ENCODE results near the gene HS3ST5. TPM values are rescaled to one million over a fixed set of nuclear protein-coding genes. Genes with fewer than 3 reads are reported as not detected.

The HS3ST5 gene
- total RNA-seq, 1 experiment from 2014 or later, result 14.4 TPM

GRCh38 chr6:114158838-114159694 lies 183.8 kb downstream of the HS3ST5 start:
- peaks cover 0 to 5% (median 0%) of the 10 kb centered on the region in 3 experiments; a peak in 2 of 7 replicates for H3K36me3 Mint-ChIP-seq (ENCODE audit: insufficient read depth in 1 of 3, low read depth in 3 of 3)
- no peak overlapping the region for H3K4ac ChIP-seq (ENCODE audit: low read depth, low read length)
- no CpG with 5 or more reads among the region's 2 CpGs for WGBS (ENCODE audit: extremely low coverage, insufficient read length, low lambda C conversion rate)
- no peaks in the 10 kb centered on the region for H3K23me2 ChIP-seq (ENCODE audit: insufficient read length, low read depth, low read length, poor library complexity, severe bottlenecking)
- no peak overlapping the region for H2BK12ac ChIP-seq (ENCODE audit: insufficient read length, low read depth, low read length)
- H4K8ac ChIP-seq (replicated peaks; ENCODE audit: insufficient read length, low read depth, low read length), result no peak overlapping the region
- H3K27ac ChIP-seq (ENCODE audit: insufficient read length, low read depth, low read length), result no peak overlapping the region
- no peak overlapping the region for H4K91ac ChIP-seq (ENCODE audit: insufficient read length, low read depth, low read length)
- no peak for DNase-seq
- no peaks in the 10 kb centered on the region for H3K79me1 ChIP-seq (ENCODE audit: insufficient read depth, low read depth, low read length, poor library complexity, severe bottlenecking)
- no peaks in the 10 kb centered on the region for H3K27me3 ChIP-seq (ENCODE audit: insufficient read depth, low read length)
- H2AK5ac ChIP-seq (ENCODE audit: insufficient read length, low read length), result no peak overlapping the region
- no peak overlapping the region; a peak in 1 of 7 replicates for H3K27ac Mint-ChIP-seq
- no peaks in the 10 kb centered on the region for H3K27me3 Mint-ChIP-seq (ENCODE audit: low read depth)
- H3T11ph ChIP-seq (ENCODE audit: low read length), result no peak overlapping the region
- no peak overlapping the region for H3K23ac ChIP-seq (ENCODE audit: insufficient read length, low read depth, low read length)
- H3K18ac ChIP-seq (ENCODE audit: insufficient read length, low read depth, low read length), result no peak overlapping the region
- H3K4me3 Mint-ChIP-seq, result no peak overlapping the region
- no peak overlapping the region for H2AFZ ChIP-seq (ENCODE audit: low read length)
- TF ChIP-seq CTCF (conservative IDR thresholded peaks at IDR 0.05), result no peak
- H2BK15ac ChIP-seq (ENCODE audit: low read depth, low read length), result no peak overlapping the region
- peaks cover 3% of the 10 kb centered on the region; the same call in 1 of the 2 replicates for H3K4me1 ChIP-seq (ENCODE audit: insufficient read depth, low read length)
- no peak overlapping the region for H3K9ac ChIP-seq (ENCODE audit: extremely low read depth, insufficient read length, low read length)
- no peaks in the 10 kb centered on the region for H3K79me2 ChIP-seq (ENCODE audit: insufficient read depth, low read length)
- peaks cover 18 to 21% of the 10 kb centered on the region in 2 experiments for H3K4me1 Mint-ChIP-seq
- H2BK20ac ChIP-seq (ENCODE audit: low read depth, low read length, poor library complexity, severe bottlenecking), result no peak overlapping the region
- H4K5ac ChIP-seq (ENCODE audit: insufficient read length, low read depth, low read length), result no peak overlapping the region
- no peak overlapping the region for H3K4me2 ChIP-seq (ENCODE audit: insufficient read depth, insufficient read length, low read length)
- H3K56ac ChIP-seq (ENCODE audit: insufficient read length, low read depth, low read length), result no peak overlapping the region
- H4K20me1 ChIP-seq (ENCODE audit: control insufficient read depth, insufficient read depth, insufficient read length), result no peaks in the 10 kb centered on the region
- H3K9me3 Mint-ChIP-seq, result no peaks in the 10 kb centered on the region
- no peak overlapping the region for H3K14ac ChIP-seq (ENCODE audit: insufficient read depth, low read length)
- no peak overlapping the region for H2BK5ac ChIP-seq (ENCODE audit: insufficient read length, low read length)
- no peaks in the 10 kb centered on the region for H3K9me3 ChIP-seq (ENCODE audit: control insufficient read depth, low read depth, low read length)
- no peak overlapping the region for H2BK120ac ChIP-seq (ENCODE audit: low read depth, low read length, poor library complexity, severe bottlenecking)
